Smooth muscle cell (in vitro differentiated cells): ENCODE results near the gene KIAA0513. TPM values are rescaled to one million over a fixed set of nuclear protein-coding genes. Genes with fewer than 3 reads are reported as not detected.

ENCODE experiments used
- DNase-seq: peaks from one replicate; lab custom pipeline; 2025; ENCODE audit not compliant: unreplicated experiment; lab: John Stamatoyannopoulos, UW
- H2AFZ ChIP-seq: fragments of 200-600 bp; sonication (generic); 2 replicates; pipeline ENCODE4 v1.6.0; 2016; ENCODE audit warnings: antibody characterized with exemption, low read depth, mild to moderate bottlenecking
- H3F3A ChIP-seq: fragments of 200-600 bp; sonication (generic); 2 replicates; pipeline ENCODE4 v1.6.0; 2017; ENCODE audit warnings: antibody characterized with exemption, low read depth
- H3K27ac ChIP-seq: fragments of 200-600 bp; sonication (generic); 2 replicates; pipeline ENCODE4 v1.5.1; 2016; ENCODE audit warnings: low read depth, mild to moderate bottlenecking
- H3K27me3 ChIP-seq: fragments of 200-600 bp; sonication (generic); 2 replicates; pipeline ENCODE4 v1.6.1; 2016; ENCODE audit warnings: low read depth, mild to moderate bottlenecking
- H3K36me3 ChIP-seq: fragments of 200-600 bp; sonication (generic); 2 replicates; pipeline ENCODE4 v1.5.1; 2016; ENCODE audit warnings: low read depth
- H3K4me1 ChIP-seq: fragments of 200-600 bp; sonication (generic); 2 replicates; pipeline ENCODE4 v1.5.1; 2016; ENCODE audit warnings: low read depth
- H3K4me2 ChIP-seq: fragments of 200-600 bp; sonication (generic); 2 replicates; pipeline ENCODE4 v1.6.0; 2016; ENCODE audit warnings: mild to moderate bottlenecking
- H3K4me3 ChIP-seq: fragments of 200-600 bp; sonication (generic); 2 replicates; pipeline ENCODE4 v1.5.1; 2016; ENCODE audit warnings: mild to moderate bottlenecking
- H3K79me2 ChIP-seq: fragments of 200-600 bp; sonication (generic); 2 replicates; pipeline ENCODE4 v1.6.0; 2016; ENCODE audit warnings: low read depth, mild to moderate bottlenecking
- H3K9ac ChIP-seq: fragments of 200-600 bp; sonication (generic); 2 replicates; pipeline ENCODE4 v1.6.0; 2016; ENCODE audit warnings: low read depth
- H3K9me3 ChIP-seq: fragments of 200-600 bp; sonication (generic); replicated peaks from 2 replicates; pipeline ENCODE4 v1.5.1; 2016; ENCODE audit warnings: low read depth
- H4K20me1 ChIP-seq: fragments of 200-600 bp; sonication (generic); 2 replicates; pipeline ENCODE4 v1.6.0; 2016; ENCODE audit warnings: low read depth
- whole genome bisulfite sequencing: methylation state at CpG from one replicate; pipeline ENCODE4 v1.1.7; 2016; ENCODE audit warnings: low lambda C conversion rate; 5-methylcytosine and 5-hydroxymethylcytosine counted together
- polyA plus RNA-seq: library from polyadenylated mRNA; unstranded; fragments of >200 nt; fragmentation: Nextera tagmentation; extraction: Ambion mirVana; gene quantifications from 2 replicates; pipeline ENCODE4 v1.2.1, GENCODE V29; 2016
- total RNA-seq: library from RNA; depleted of rRNA; stranded (reverse); fragments of >200 nt; gene quantifications from 2 replicates; pipeline ENCODE4 v1.2.3, GENCODE V29; 2014
- TF ChIP-seq, protein P1 (sequence below): fragments of 200-600 bp; sonication (generic); IDR thresholded peaks from 2 replicates; pipeline ENCODE4 v1.5.1; 2017; ENCODE audit warnings: borderline replicate concordance, mild to moderate bottlenecking, antibody characterized with exemption; ENCODE audit not compliant: insufficient read depth, poor library complexity, severe bottlenecking

The KIAA0513 gene
- total and polyA plus RNA-seq, 2 experiments from 2014 or later = 3.2 to 3.3 TPM

DNA sequence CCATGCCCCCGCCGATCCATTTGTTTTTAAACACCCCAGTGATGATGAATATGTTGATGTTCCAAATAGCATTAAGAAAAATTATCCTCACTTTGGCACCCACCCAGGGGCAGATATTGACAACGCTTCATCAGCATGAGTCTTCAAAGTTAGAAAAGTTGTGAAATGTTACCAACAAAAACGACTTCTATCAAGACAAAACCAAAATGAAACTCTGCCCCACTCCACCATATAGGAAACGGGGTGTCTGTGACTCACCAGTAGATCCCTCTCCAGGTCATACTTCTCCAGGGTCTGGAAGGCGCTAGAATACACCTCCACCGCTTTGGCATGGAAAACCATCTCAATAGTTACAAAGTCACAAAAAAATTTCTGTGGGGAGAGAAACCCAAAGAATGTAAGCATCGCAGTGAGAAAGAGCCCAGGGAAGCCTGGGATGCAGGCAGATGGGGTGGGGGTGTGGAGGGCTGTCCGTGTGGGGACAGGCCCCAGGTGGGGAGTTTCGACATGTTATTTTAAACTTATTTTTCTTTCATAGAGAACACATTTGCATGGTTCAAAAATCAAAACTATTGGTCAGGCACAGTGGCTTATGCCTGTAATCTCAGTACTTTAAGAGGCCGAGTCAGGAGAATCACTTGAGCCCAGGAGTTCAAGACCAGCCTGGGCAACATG, 74.5 kb downstream of the KIAA0513 start:
- no peaks in the 10 kb centered on the region for H3K9me3 ChIP-seq
- no peak overlapping the region for H3K9ac ChIP-seq
- 91% methylated on average over 11 of the region's 11 CpGs for WGBS
- no peaks in the 10 kb centered on the region for H3K79me2 ChIP-seq
- no peak overlapping the region for H3K27ac ChIP-seq
- DNase-seq = no peak
- no peak overlapping the region for H2AFZ ChIP-seq
- H3K4me1 ChIP-seq = no peaks in the 10 kb centered on the region
- H3K27me3 ChIP-seq = no peaks in the 10 kb centered on the region
- TF ChIP-seq, protein P1, sequence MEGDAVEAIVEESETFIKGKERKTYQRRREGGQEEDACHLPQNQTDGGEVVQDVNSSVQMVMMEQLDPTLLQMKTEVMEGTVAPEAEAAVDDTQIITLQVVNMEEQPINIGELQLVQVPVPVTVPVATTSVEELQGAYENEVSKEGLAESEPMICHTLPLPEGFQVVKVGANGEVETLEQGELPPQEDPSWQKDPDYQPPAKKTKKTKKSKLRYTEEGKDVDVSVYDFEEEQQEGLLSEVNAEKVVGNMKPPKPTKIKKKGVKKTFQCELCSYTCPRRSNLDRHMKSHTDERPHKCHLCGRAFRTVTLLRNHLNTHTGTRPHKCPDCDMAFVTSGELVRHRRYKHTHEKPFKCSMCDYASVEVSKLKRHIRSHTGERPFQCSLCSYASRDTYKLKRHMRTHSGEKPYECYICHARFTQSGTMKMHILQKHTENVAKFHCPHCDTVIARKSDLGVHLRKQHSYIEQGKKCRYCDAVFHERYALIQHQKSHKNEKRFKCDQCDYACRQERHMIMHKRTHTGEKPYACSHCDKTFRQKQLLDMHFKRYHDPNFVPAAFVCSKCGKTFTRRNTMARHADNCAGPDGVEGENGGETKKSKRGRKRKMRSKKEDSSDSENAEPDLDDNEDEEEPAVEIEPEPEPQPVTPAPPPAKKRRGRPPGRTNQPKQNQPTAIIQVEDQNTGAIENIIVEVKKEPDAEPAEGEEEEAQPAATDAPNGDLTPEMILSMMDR = no peak
- no peak overlapping the region for H3K4me2 ChIP-seq
- no peaks in the 10 kb centered on the region for H4K20me1 ChIP-seq
- H3K36me3 ChIP-seq = no peaks in the 10 kb centered on the region
- no peak overlapping the region for H3K4me3 ChIP-seq
- no peaks in the 10 kb centered on the region for H3F3A ChIP-seq

DNA sequence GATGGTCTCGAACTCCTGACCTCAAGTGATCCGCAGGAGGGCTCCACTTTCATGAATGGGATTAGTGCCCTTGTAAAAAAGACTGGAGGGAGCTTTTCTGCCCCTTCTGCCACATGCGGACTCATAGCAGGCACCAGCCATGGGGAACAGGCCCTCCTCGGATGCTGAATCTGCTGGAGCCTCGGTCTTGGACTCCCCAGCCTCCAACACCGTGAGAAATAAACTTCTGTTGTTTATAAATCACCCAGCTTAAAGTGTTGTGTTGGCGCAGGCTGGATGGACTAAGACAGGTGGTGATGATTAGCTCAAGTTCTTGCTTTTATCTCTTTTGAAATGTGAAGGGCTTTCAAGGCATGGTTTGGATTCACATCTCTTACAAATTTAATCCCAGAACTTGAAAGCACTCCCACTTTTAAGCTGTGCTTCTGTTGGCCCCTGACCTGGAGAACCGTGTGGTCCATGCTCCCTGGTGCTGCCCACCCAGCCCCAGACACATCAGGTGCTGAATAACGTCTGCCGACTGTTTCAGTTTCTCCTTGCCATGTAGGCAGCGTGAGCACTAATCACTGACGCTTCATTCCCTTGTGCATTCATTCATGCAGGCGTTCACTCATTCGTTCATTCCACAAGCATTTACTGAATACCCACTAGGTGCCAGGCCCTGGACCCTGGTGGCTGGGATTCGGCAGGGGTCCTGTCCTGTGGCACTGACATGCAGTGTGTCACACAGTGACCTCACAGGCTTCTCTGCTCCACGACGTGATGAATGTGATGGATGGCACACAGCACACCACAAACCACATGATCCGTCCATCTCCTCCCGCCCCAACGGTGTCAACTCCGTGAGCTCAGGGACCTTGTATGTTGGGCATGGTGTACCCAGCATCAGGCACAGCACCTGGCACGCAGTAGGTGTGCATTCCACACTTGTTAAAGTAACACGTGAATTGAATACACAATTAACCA, 75.8 kb downstream of the KIAA0513 start:
- TF ChIP-seq, protein P1 = no peak
- Histone ChIP-seq H3K4me2 (no peak overlapping the region), H2AFZ (no peak overlapping the region), H4K20me1 (no peaks in the 10 kb centered on the region), H3K27me3 (no peaks in the 10 kb centered on the region), H3F3A (no peaks in the 10 kb centered on the region), H3K36me3 (no peaks in the 10 kb centered on the region), H3K4me1 (no peaks in the 10 kb centered on the region), H3K27ac (no peak overlapping the region), H3K9ac (no peak overlapping the region), H3K79me2 (no peaks in the 10 kb centered on the region), H3K9me3 (no peaks in the 10 kb centered on the region), H3K4me3 (no peak overlapping the region)
- WGBS = 92% methylated on average over 23 of the region's 23 CpGs
- no peak for DNase-seq

DNA sequence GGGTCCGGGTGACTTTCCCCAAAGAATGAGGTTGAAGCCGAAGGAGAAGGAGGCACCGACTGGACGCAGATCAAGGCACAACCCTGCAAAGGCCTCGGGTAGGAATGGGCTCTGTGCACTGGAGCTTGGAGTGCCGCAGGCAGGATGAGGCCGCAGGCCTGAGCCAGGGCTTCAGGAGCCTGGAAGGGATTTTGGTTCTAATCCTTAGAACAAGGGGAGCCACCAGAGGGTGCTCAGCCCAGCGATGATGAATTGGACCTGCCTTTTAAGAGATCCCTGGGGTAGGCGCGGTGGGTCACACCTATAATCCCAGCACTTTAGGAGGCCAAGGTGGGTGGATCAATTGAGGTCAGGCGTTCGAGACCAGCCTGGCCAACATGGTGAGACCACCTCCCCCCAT, 76.6 kb downstream of the KIAA0513 start:
- Histone ChIP-seq H3K27ac (no peak overlapping the region), H3K9me3 (no peaks in the 10 kb centered on the region), H4K20me1 (no peaks in the 10 kb centered on the region), H3K79me2 (no peaks in the 10 kb centered on the region), H3K36me3 (no peaks in the 10 kb centered on the region), H3K4me3 (no peak overlapping the region), H2AFZ (no peak overlapping the region), H3K4me2 (no peak overlapping the region), H3K9ac (no peak overlapping the region), H3K4me1 (no peaks in the 10 kb centered on the region), H3K27me3 (no peaks in the 10 kb centered on the region), H3F3A (no peaks in the 10 kb centered on the region)
- TF ChIP-seq, protein P1 = no peak
- 82% methylated on average over 12 of the region's 12 CpGs for WGBS
- DNase-seq = no peak
